ENCODE data around the gene CARD9.

Gene CARD9

GRCh38 chr9:136347472-136348256 is 25.8 kb downstream of the CARD9 start:
- no peak for DNase-seq (ENCODE audit: low read depth in 2 of 2)

GRCh38 chr9:136346927-136347465 is 26.5 kb downstream of the CARD9 start:
- DNase-seq (ENCODE audit: low read depth in 2 of 2), result no peak

- no peak for DNase-seq (ENCODE audit: low read depth in 2 of 2)
These were observed 27.4 kb downstream of the CARD9 start for GRCh38 chr9:136346157-136346481.

- DNase-seq (ENCODE audit: low read depth in 2 of 2), result no peak
These were observed 27.9 kb downstream of the CARD9 start for GRCh38 chr9:136345281-136346156.

- DNase-seq (ENCODE audit: low read depth in 2 of 2), result no peak
These were observed 28.8 kb downstream of the CARD9 start for GRCh38 chr9:136344544-136345280.

GRCh38 chr9:136343884-136344269 is 29.6 kb downstream of the CARD9 start:
- no peak for DNase-seq (ENCODE audit: low read depth in 2 of 2)

- DNase-seq (ENCODE audit: low read depth in 2 of 2), result no peak
These were observed 30.2 kb downstream of the CARD9 start for GRCh38 chr9:136343121-136343883.

- peak in 1 of 2 donors; percentile 37 for DNase-seq (ENCODE audit: low read depth in 2 of 2)
These were observed 31.0 kb downstream of the CARD9 start for GRCh38 chr9:136342181-136343120.

GRCh38 chr9:136341769-136342168 is 31.7 kb downstream of the CARD9 start:
- DNase-seq (ENCODE audit: low read depth in 2 of 2), result no peak

- DNase-seq (ENCODE audit: low read depth in 2 of 2), result no peak
These were observed 32.3 kb downstream of the CARD9 start for GRCh38 chr9:136341042-136341655.

GRCh38 chr9:136340356-136341041 is 33.0 kb downstream of the CARD9 start:
- DNase-seq (ENCODE audit: low read depth in 2 of 2), result no peak

GRCh38 chr9:136339958-136340310 is 33.5 kb downstream of the CARD9 start:
- DNase-seq (ENCODE audit: low read depth in 2 of 2), result no peak

GRCh38 chr9:136339173-136339957 is 34.1 kb downstream of the CARD9 start:
- DNase-seq (ENCODE audit: low read depth in 2 of 2), result no peak

GRCh38 chr9:136338511-136338910 is 35.0 kb downstream of the CARD9 start:
- no peak for DNase-seq (ENCODE audit: low read depth in 2 of 2)

GRCh38 chr9:136337416-136338395 is 35.8 kb downstream of the CARD9 start:
- DNase-seq (ENCODE audit: low read depth in 2 of 2), result no peak

GRCh38 chr9:136336881-136337280 is 36.6 kb downstream of the CARD9 start:
- no peak for DNase-seq (ENCODE audit: low read depth in 2 of 2)
